Endodermal cell (in vitro differentiated cells): ENCODE data around the gene NTRK3. TPM values are rescaled to one million over a fixed set of nuclear protein-coding genes. Genes with fewer than 3 reads are reported as not detected.

ENCODE experiments used
- DNase-seq: peaks from one replicate; pipeline ENCODE4 v3.0.0-alpha.2; 2017
- H3K27ac ChIP-seq: 2 replicates; pipeline ENCODE4 v1.5.1; 2013; ENCODE audit warnings: mild to moderate bottlenecking, low read depth, low read length, moderate library complexity
- H3K27me3 ChIP-seq: 2 replicates; pipeline ENCODE4 v1.6.1; 2013; ENCODE audit warnings: mild to moderate bottlenecking, low read length, moderate library complexity; ENCODE audit not compliant: insufficient read depth, control insufficient read depth, poor library complexity, severe bottlenecking
- H3K36me3 ChIP-seq: 2 replicates; pipeline ENCODE4 v1.7.0; 2013; ENCODE audit warnings: mild to moderate bottlenecking, low read length, moderate library complexity; ENCODE audit not compliant: control insufficient read depth, insufficient read depth
- H3K4me1 ChIP-seq: one replicate; pipeline ENCODE4 v1.7.0; 2013; ENCODE audit warnings: low read length; ENCODE audit not compliant: control insufficient read depth, insufficient read depth
- H3K4me3 ChIP-seq: 2 replicates; pipeline ENCODE4 v1.5.1; 2013; ENCODE audit warnings: mild to moderate bottlenecking, low read length, moderate library complexity
- H3K9ac ChIP-seq: 2 replicates; pipeline ENCODE4 v1.6.1; 2013; ENCODE audit warnings: mild to moderate bottlenecking, low read length, moderate library complexity; ENCODE audit not compliant: poor library complexity, severe bottlenecking; ENCODE audit errors: extremely low read depth
- H3K9me3 ChIP-seq: 2 replicates; pipeline ENCODE4 v1.6.1; 2013; ENCODE audit warnings: mild to moderate bottlenecking, low read length, moderate library complexity; ENCODE audit not compliant: control insufficient read depth
- H3K27ac Mint-ChIP-seq: 2 replicates; pipeline ENCODE4 v1.8.0; 2020; ENCODE audit warnings: mixed read lengths
- H3K27me3 Mint-ChIP-seq: 2 replicates; pipeline ENCODE4 v1.8.0; 2021; ENCODE audit warnings: mild to moderate bottlenecking, mixed read lengths; ENCODE audit not compliant: insufficient read depth
- H3K36me3 Mint-ChIP-seq: 2 replicates; pipeline ENCODE4 v1.8.0; 2020; ENCODE audit warnings: low read depth, mixed read lengths
- H3K4me1 Mint-ChIP-seq: 2 replicates; pipeline ENCODE4 v1.8.0; 2020; ENCODE audit warnings: mixed read lengths
- H3K4me3 Mint-ChIP-seq: 2 replicates; pipeline ENCODE4 v1.8.0; 2020; ENCODE audit warnings: mild to moderate bottlenecking, moderate library complexity, mixed read lengths
- H3K9me3 Mint-ChIP-seq: 2 replicates; pipeline ENCODE4 v1.8.0; 2020; ENCODE audit warnings: mild to moderate bottlenecking, mixed read lengths
- WGBS, 2 experiments: methylation state at CpG; one replicate each; pipeline versions ENCODE4 v1.1.5 to v1.1.7; 2013; ENCODE audit warnings: missing lambda C conversion rate in 2 of 2, mixed read lengths in 1 of 2; ENCODE audit not compliant: insufficient coverage in 1 of 2, insufficient read length in 1 of 2; 5-methylcytosine and 5-hydroxymethylcytosine counted together
- total RNA-seq, 2 donors: library from RNA; stranded (reverse); fragmentation: NEBNext Ultra II Directional in 1 of 2; extraction: Animal tissue kit (Norgen Biotek cat#: 25700) in 1 of 2; gene quantifications; 2 replicates in 1 of 2; 3 replicates in 1 of 2; pipeline ENCODE4 v1.2.1, GENCODE V29; 2021
- TF ChIP-seq, protein P1 (sequence below): fragments of 200-600 bp; sonication (generic); conservative IDR thresholded peaks from 2 replicates; pipeline ENCODE4 v1.5.0; 2021; ENCODE audit warnings: antibody characterized with exemption, mild to moderate bottlenecking

The NTRK3 gene
- total RNA-seq, 2 donors from 2014 or later = 0.11 to 0.86 TPM

DNA sequence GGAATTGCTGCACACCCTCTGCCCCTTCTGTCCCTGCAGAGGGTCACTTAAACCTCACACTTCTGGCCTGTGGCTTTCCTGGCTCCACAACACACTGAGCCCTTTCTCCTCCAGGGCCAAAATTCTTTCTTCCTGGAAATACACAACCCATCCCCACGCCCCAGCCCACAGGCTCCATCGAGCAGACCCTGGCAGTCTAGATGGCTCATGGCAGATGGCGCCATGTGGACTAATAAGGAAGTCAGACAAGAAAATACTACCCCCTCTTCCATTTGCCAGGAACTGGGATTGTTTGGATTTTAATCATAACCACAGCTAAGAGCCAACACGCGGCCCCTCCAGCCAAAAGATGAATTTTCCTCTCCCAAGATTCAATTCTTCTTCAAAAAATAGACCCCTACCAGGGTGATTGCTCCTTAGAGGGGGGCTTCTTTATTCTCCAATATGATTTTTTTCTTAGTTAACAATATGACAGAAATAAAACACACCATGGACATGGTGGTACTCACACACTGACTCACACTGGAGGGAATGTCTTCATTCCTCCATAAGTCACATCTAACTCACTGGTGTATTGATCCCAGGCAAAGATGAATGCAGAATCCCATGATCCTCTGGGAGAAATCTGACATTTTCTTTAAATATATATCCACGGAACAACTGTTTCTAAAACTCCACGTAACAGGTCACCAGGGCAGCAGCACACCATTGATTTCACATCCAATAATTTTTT, 111.5 kb downstream of the NTRK3 start:
- Mint-ChIP-seq H3K27me3 (peaks cover 26% of the 10 kb centered on the region), H3K4me3 (no peak overlapping the region)

DNA sequence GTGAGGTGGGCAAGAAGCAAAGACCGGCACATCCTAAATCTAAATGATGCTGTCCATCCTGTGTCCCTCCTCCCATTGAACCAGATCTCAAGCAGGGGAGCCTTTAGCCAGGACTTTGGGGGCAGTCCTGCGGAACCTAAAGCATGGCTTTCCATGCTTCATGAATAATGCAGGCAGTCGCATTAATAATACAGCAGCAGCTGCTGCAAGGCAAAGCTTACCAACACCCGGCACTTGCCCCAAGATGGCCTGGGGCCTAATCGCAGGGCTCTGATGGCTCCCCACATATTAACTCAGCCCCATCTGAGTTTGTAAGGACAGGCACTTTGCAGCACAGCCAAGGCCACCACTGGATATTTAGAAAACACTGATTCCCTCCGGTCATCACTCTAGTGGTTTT, 114.4 kb downstream of the NTRK3 start:
- H3K36me3 Mint-ChIP-seq = no peaks in the 10 kb centered on the region
- H3K9me3 ChIP-seq = no peaks in the 10 kb centered on the region
- TF ChIP-seq, protein P1, sequence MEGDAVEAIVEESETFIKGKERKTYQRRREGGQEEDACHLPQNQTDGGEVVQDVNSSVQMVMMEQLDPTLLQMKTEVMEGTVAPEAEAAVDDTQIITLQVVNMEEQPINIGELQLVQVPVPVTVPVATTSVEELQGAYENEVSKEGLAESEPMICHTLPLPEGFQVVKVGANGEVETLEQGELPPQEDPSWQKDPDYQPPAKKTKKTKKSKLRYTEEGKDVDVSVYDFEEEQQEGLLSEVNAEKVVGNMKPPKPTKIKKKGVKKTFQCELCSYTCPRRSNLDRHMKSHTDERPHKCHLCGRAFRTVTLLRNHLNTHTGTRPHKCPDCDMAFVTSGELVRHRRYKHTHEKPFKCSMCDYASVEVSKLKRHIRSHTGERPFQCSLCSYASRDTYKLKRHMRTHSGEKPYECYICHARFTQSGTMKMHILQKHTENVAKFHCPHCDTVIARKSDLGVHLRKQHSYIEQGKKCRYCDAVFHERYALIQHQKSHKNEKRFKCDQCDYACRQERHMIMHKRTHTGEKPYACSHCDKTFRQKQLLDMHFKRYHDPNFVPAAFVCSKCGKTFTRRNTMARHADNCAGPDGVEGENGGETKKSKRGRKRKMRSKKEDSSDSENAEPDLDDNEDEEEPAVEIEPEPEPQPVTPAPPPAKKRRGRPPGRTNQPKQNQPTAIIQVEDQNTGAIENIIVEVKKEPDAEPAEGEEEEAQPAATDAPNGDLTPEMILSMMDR = no peak
- peak overlapping the region; percentile 62 for H3K27ac ChIP-seq
- H3K9me3 Mint-ChIP-seq = peaks cover 2% of the 10 kb centered on the region
- peaks cover 31% of the 10 kb centered on the region for H3K27me3 Mint-ChIP-seq
- H3K27ac Mint-ChIP-seq = no peak overlapping the region
- DNase-seq = no peak
- no peak overlapping the region for H3K9ac ChIP-seq
- no peaks in the 10 kb centered on the region for H3K36me3 ChIP-seq
- H3K4me3 ChIP-seq = no peak overlapping the region
- H3K4me3 Mint-ChIP-seq = no peak overlapping the region
- peaks cover 1% of the 10 kb centered on the region for H3K4me1 Mint-ChIP-seq
- no peaks in the 10 kb centered on the region for H3K4me1 ChIP-seq
- peaks cover 10% of the 10 kb centered on the region for H3K27me3 ChIP-seq
- WGBS, 2 experiments = 90 to 95% methylated on average over 4 to 6 of the region's 6 CpGs

More for the DNA sequence above, 111.5 kb downstream of the NTRK3 start:
- H3K4me1 ChIP-seq = no peaks in the 10 kb centered on the region
- Mint-ChIP-seq H3K4me1 (no peaks in the 10 kb centered on the region), H3K36me3 (no peaks in the 10 kb centered on the region), H3K27ac (no peak overlapping the region), H3K9me3 (no peaks in the 10 kb centered on the region)
- no peak overlapping the region for H3K9ac ChIP-seq
- H3K4me3 ChIP-seq = no peak overlapping the region
- TF ChIP-seq, protein P1 = no peak
- DNase-seq = no peak
- H3K9me3 ChIP-seq = no peaks in the 10 kb centered on the region
- WGBS, 2 experiments = 85% methylated on average over 7 of the region's 7 CpGs; no CpG with 5 or more reads in 1 of the 2 experiments
- peaks cover 10% of the 10 kb centered on the region for H3K27me3 ChIP-seq
- H3K36me3 ChIP-seq = no peaks in the 10 kb centered on the region
- no peak overlapping the region for H3K27ac ChIP-seq

DNA sequence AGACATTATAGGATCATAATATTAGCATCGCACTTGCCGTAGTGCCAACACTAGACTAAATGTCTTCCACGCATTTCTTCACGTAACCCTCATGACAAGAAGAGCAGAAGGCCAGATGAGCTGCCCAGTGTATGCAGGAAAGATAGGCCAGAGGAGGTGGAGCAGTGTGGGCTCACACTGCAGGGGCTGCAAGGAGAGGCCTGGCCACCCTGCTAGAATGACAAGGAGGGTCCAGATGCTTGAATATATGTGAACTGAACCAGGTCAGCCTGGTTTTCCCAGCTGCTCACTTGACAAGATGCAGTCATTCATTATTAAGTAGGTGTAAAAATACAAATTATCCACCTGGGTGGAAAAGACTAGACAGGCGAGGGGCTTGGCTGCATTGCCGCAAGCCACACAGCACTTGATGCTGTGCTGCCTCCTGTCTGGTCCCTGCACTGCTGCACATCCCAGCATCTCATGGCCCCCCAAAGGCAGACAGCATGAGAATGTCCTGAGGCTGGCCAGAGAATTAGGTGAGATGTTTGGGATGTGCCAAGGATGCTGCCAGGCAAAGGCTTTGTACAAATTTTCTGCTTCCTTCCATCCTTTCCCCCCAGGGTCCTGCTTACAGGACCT, 115.2 kb downstream of the NTRK3 start:
- DNase-seq = peak; percentile 60
- Mint-ChIP-seq H3K27ac (no peak overlapping the region), H3K36me3 (no peaks in the 10 kb centered on the region), H3K4me3 (no peak overlapping the region), H3K27me3 (peaks cover 38% of the 10 kb centered on the region), H3K9me3 (peaks cover 2% of the 10 kb centered on the region), H3K4me1 (peaks cover 1% of the 10 kb centered on the region)
- no peaks in the 10 kb centered on the region for H3K4me1 ChIP-seq
- no peaks in the 10 kb centered on the region for H3K36me3 ChIP-seq
- H3K4me3 ChIP-seq = no peak overlapping the region
- H3K9me3 ChIP-seq = no peaks in the 10 kb centered on the region
- WGBS, 2 experiments = 92 to 100% methylated on average over 5 to 6 of the region's 6 CpGs
- H3K27ac ChIP-seq = peak overlapping the region; percentile 62
- H3K27me3 ChIP-seq = peaks cover 18% of the 10 kb centered on the region
- TF ChIP-seq, protein P1 = peak; percentile 77
- H3K9ac ChIP-seq = no peak overlapping the region
